Stimulated activated CD4-positive, alpha-beta T cell treated with anti-CD3 and anti-CD28 coated beads, Interleukin-4, amount 100 ng/mL, for 1 hour (primary cell): Measurements from ENCODE around the gene GNAZ.

Source experiments
- DNase-seq: peaks from one replicate; pipeline ENCODE4 v3.0.0-alpha.2; 2020

Gene GNAZ

GRCh38 chr22:23065495-23066122 is 4.7 kb upstream of the GNAZ start:
- no peak for DNase-seq

GRCh38 chr22:23066200-23067022 is 3.9 kb upstream of the GNAZ start:
- no peak for DNase-seq

- DNase-seq, result no peak
Observed at GRCh38 chr22:23067023-23067650, 3.2 kb upstream of the GNAZ start.

GRCh38 chr22:23067691-23068090 is 2.6 kb upstream of the GNAZ start:
- DNase-seq, result no peak

- no peak for DNase-seq
Observed at GRCh38 chr22:23068096-23068831, 2.1 kb upstream of the GNAZ start.

- DNase-seq, result no peak
Observed at GRCh38 chr22:23068832-23069385, 1.4 kb upstream of the GNAZ start.

- DNase-seq, result peak; percentile 90
Observed at GRCh38 chr22:23069502-23070357, 589 bp upstream of the GNAZ start.

- DNase-seq, result no peak
Observed at GRCh38 chr22:23071230-23072076, 1.1 kb downstream of the GNAZ start.

- DNase-seq, result no peak
Observed at GRCh38 chr22:23072077-23072910, 2.0 kb downstream of the GNAZ start.

GRCh38 chr22:23072911-23073491 is 2.7 kb downstream of the GNAZ start:
- no peak for DNase-seq

GRCh38 chr22:23073526-23074229 is 3.4 kb downstream of the GNAZ start:
- DNase-seq, result no peak

GRCh38 chr22:23074451-23074850 is 4.1 kb downstream of the GNAZ start:
- DNase-seq, result no peak

- no peak for DNase-seq
Observed at GRCh38 chr22:23075050-23075449, 4.7 kb downstream of the GNAZ start.

GRCh38 chr22:23075525-23076216 is 5.4 kb downstream of the GNAZ start:
- DNase-seq, result no peak

GRCh38 chr22:23076896-23077572 is 6.7 kb downstream of the GNAZ start:
- no peak for DNase-seq

- DNase-seq, result no peak
Observed at GRCh38 chr22:23077627-23078461, 7.5 kb downstream of the GNAZ start.

- no peak for DNase-seq
Observed at GRCh38 chr22:23078462-23078787, 8.1 kb downstream of the GNAZ start.
